D721Med (cell line): ENCODE measurements around the gene HSPBAP1.
"Not testable (repeated sequence)": the region's sequence is repeated elsewhere in the genome, so short reads cannot be mapped to it uniquely, and the experiment has no call there.

Experiments used
- DNase-seq: peaks from one replicate; pipeline ENCODE4 v3.0.0; 2011; ENCODE audit warnings: low spot score; ENCODE audit not compliant: insufficient read length
- FAIRE-seq: peaks from 2 replicates; lab custom pipeline; 2011; peaks lifted over from hg19 to GRCh38; lab: Jason Lieb, UNC
- CTCF ChIP-seq: IDR thresholded peaks from 2 replicates; pipeline ENCODE4 v1.5.1; 2012; ENCODE audit warnings: mild to moderate bottlenecking, control low read depth; ENCODE audit not compliant: insufficient read depth; ENCODE audit errors: missing control alignments

HSPBAP1 gene

DNA sequence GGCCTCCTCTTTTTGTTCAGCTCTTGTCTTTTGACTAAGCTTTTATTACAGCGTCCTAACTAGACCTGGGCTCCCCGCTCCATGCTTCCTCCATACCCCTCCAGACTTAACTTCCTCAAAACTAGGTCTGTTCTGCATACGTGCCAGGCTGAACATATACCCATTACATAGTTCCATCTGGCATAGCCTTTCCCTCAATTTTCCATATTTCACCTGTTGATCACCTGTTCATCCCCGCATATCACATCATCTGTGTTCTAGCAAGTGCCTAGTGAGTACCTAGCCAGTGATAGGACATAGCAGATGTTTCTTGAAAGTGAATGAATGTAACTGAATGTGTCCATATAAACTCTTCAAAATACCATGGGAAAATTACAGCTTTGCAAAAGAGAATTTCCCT, 77.0 kb downstream of the HSPBAP1 start:
- TF ChIP-seq CTCF = no peak
- no peak for FAIRE-seq
- DNase-seq = no peak

DNA sequence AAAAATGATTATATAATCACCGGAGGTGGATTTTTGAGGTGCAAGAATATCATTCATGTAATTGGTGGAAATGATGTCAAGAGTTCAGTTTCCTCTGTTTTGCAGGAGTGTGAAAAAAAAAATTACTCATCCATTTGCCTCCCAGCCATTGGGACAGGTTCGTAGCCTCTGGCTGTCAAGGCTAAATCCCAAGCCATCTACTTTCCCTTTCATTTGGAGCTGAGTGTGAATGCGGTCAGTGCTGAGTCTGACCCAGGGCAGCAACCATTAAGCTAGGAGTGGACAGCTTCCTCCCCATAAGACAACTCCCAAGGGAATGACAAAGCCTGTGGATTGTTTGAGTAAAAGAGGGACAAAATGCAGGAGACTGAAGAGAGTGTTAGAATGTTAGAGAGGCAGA, 79.4 kb downstream of the HSPBAP1 start:
- DNase-seq (no peak), FAIRE-seq (no peak)
- TF ChIP-seq CTCF = no peak

DNA sequence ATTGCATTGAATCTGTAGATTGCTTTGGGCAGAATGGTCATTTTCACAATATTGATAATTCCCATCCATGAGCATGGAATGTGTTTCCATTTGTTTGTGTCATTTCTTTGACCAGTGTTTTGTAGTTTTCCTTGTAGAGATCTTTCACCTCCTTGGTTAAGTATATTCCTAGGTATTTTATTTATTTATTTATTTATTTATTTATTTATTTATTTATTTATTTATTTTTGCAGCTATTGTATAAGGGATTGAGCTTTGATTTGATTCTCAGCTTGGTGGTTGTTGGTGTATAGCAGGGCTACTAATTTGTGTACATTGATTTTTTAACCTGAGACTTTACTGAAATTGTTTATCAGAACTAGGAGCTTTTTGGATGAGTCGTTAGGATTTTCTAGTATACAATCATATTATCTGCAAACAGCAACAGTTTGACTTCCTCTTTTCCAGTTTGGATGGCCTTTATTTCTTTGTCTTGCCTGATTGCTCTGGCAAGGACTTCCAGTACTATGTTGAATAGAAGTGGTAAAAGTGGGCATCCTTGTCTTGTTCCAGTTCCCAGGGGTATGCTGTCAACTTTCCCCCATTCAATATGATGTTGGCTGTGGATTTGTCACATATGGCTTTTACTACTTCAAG, 82.9 kb downstream of the HSPBAP1 start:
- not testable (repeated sequence) for DNase-seq, FAIRE-seq

DNA sequence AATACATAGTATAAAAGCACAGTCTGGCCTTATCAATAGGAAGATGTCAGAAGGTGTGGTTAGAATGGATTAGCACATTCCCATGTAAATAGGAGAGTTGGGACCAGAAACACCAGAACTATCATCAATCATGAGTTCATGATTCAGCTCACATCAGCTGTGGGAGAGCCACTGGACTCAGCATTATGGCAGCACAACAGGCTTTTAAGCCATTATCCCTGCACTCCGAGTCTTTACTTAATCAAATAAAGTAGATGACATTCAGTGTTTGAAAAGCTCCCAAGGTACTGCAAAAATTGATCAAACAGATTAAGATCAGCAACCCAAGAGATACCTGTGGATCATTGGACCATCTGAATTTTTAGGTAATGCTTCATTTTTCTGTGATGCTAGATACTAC, 88.3 kb downstream of the HSPBAP1 start:
- no peak for TF ChIP-seq CTCF
- DNase-seq (no peak), FAIRE-seq (no peak)

DNA sequence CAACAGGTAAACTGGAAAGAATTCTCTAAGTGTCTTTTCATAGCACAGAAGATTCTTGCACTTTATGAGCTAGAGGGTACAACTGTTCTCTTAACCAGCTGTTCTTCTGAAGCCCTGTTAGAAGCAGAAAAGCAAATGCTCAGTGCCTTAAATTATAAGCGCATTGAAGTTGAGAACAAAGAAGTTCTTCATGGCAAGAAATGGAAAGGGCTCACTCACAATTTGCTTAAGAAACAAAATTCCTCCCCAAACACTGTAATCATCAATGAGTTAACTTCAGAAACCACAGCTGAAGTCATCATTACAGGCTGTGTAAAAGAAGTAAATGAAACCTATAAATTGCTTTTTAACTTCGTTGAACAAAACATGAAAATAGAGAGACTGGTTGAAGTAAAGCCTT, 93.4 kb downstream of the HSPBAP1 start:
- no peak for DNase-seq
- FAIRE-seq = no peak
- TF ChIP-seq CTCF = no peak

GRCh38 chr3:122697952-122698620, 95.5 kb downstream of the HSPBAP1 start:
- FAIRE-seq = no peak
- no peak for DNase-seq
- no peak for TF ChIP-seq CTCF

- FAIRE-seq (no peak), DNase-seq (no peak)
- no peak for TF ChIP-seq CTCF
Observed at GRCh38 chr3:122695927-122696561, 97.6 kb downstream of the HSPBAP1 start.
